ENCODE results near the gene ITPR2.
A peak's percentile ranks its signal among the peaks of the same experiment; 100 is the strongest.
"Not testable (repeated sequence)": the region's sequence is repeated elsewhere in the genome, so short reads cannot be mapped to it uniquely, and the experiment has no call there.

ITPR2 gene

DNA sequence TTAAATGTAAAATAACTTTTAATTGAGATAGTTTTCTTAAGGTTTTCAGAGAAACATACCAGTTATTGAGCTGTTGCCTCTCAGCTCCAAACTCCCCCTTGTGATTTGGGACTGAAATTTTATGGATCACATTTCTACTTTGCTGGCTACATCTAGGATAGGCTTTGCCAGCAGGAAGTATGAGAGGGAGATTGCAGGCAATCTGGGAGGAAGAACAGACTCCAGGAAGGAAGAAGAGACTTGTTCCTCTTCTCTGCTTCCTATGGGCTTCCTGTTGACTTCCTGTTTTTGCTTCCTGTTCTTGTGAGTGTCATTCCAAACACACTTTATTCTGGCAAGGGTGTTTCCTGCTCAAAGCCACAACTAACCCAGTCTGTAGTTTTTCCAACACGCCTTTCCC is 312.9 kb downstream of the ITPR2 start:
- H3K4me3 ChIP-seq (ENCODE audit: low read depth, low read length), result no peak overlapping the region
- TF ChIP-seq, protein P1, sequence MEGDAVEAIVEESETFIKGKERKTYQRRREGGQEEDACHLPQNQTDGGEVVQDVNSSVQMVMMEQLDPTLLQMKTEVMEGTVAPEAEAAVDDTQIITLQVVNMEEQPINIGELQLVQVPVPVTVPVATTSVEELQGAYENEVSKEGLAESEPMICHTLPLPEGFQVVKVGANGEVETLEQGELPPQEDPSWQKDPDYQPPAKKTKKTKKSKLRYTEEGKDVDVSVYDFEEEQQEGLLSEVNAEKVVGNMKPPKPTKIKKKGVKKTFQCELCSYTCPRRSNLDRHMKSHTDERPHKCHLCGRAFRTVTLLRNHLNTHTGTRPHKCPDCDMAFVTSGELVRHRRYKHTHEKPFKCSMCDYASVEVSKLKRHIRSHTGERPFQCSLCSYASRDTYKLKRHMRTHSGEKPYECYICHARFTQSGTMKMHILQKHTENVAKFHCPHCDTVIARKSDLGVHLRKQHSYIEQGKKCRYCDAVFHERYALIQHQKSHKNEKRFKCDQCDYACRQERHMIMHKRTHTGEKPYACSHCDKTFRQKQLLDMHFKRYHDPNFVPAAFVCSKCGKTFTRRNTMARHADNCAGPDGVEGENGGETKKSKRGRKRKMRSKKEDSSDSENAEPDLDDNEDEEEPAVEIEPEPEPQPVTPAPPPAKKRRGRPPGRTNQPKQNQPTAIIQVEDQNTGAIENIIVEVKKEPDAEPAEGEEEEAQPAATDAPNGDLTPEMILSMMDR (IDR thresholded peaks at IDR 0.05; ENCODE audit: low read depth, low read length, missing control alignments), result no peak
- DNase-seq (ENCODE audit: low read depth), result no peak

DNA sequence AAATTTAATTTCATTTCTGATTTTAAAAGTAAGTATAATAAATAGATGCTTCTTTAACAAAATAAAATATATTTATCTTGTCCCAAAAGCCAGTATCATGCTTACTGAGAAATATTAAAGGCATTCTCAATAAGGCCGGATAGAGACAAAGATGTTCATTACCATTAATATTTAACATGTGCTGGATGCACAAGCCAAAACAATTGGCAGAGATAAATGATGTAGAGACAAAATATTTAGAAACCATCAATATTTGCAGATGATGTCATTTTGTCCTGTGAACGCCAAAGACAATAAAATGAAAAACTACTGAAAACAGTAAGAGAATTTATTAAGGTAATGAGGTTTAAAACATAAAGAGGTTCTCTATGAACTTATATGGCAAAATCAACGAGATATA is 313.5 kb downstream of the ITPR2 start:
- TF ChIP-seq, protein P1 (IDR thresholded peaks at IDR 0.05; ENCODE audit: low read depth, low read length, missing control alignments), result no peak
- no peak overlapping the region for H3K4me3 ChIP-seq (ENCODE audit: low read depth, low read length)
- no peak for DNase-seq (ENCODE audit: low read depth)

DNA sequence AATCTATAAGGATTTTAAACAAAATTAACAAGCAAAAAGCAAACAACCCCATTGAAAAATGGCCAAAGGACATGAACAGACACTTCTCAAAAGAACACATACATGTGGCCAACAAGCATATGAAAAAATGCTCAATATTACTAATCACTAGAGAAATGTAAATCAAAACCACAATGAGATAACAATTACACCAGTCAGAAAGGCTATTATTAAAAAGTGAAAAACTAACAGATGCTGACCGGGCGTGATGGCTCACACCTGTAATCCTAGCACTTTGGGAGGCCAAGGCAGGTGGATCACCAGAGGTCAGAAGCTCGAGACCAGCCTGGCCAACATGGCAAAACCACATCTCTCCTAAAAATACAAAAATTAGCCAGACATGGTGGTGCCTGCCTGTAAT is 315.7 kb downstream of the ITPR2 start:
- DNase-seq (ENCODE audit: low read depth), result peak; percentile 16
- not testable (repeated sequence) for H3K4me3 ChIP-seq (ENCODE audit: low read depth, low read length)

DNA sequence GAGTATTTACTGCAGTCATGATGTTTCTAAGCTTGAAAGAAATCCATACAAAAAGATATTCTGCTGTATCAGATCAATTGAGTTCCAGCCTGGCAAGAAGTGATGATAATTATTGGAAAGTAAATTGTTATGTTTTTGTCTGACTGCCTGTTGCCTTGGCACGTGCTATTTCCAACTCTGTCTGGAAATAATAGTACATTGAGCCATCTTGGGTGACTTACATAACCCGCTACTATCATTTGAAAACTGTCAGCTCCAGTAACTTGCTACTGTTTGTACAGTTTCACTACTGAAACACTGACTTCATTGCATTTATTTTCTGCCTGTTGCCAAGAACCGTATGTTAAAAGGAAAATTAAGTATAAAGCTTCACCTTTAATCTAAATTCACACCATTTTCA is 318.6 kb downstream of the ITPR2 start:
- no peak for DNase-seq (ENCODE audit: low read depth)
- TF ChIP-seq, protein P1 (IDR thresholded peaks at IDR 0.05; ENCODE audit: low read depth, low read length, missing control alignments), result no peak
- no peak overlapping the region for H3K4me3 ChIP-seq (ENCODE audit: low read depth, low read length)

DNA sequence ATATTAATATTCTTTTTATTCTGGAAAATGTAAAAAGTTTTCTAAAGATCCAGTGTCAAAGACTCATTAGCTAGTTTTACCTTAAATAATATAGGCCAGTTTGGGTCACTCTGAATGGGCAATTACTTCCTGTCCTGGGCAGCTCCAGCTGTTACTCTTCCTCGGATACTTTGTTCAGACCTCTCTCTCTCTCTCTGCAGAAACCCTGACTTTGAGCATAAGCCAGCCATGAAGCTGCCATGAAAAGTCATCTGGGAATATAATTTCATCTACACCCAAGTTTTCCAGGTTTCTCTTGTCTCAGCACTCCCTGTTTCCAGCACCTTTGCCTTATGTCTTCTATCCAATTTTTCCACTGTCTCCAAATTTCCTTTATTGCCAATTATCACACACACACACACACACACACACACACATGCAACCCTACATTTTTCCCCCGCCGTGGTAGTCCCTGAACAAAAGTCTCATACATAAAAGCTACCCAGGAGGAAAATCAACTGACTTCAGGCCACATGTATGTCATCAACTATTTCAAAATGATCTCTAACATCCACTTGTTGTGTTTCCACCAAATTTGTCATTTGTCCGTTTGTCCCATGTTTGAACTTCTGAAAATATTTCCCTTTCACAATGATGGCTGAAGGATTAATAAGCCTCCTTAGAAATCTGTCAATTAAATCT is 319.5 kb downstream of the ITPR2 start:
- TF ChIP-seq, protein P1 (IDR thresholded peaks at IDR 0.05; ENCODE audit: low read depth, low read length, missing control alignments), result no peak
- DNase-seq (ENCODE audit: low read depth), result no peak
- H3K4me3 ChIP-seq (ENCODE audit: low read depth, low read length), result no peak overlapping the region

DNA sequence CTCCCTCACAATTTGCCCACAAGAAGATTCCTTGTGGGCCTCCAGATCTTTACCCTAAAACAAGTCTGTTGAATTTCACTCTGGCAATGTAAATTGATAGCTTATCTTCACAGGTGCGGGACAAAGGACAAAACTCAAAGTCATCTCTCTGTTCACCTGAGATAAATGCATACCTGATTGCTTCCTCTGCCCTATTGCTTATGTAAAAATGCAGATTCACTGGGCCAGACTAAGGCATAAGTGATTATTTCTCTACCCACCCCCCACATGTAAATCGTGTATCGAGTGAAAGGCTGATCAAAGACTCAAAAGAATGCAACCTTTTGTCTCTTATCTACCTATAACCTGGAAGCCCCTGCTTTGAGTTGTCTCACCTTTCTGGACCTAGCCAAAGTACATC is 320.8 kb downstream of the ITPR2 start:
- TF ChIP-seq, protein P1 (IDR thresholded peaks at IDR 0.05; ENCODE audit: low read depth, low read length, missing control alignments), result no peak
- DNase-seq (ENCODE audit: low read depth), result no peak
- no peak overlapping the region for H3K4me3 ChIP-seq (ENCODE audit: low read depth, low read length)

DNA sequence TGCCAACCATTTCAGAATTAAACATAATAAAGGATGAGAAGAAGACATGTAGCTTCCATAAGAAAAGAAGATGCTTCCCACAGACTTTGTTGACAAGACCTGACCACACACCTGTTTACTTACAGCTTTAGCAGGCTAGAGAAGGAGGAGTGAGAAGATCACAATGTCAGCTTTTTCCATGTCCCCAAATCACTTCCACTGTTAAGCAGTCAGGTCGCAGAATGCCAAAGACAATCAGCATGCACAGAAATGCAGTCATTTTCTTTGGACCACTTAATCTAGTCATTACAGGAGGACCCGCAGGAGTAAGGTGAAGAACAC is 322.7 kb downstream of the ITPR2 start:
- H3K4me3 ChIP-seq (ENCODE audit: low read depth, low read length), result no peak overlapping the region
- no peak for DNase-seq (ENCODE audit: low read depth)

More for the DNA sequence above, 322.7 kb downstream of the ITPR2 start:
- TF ChIP-seq, protein P1 (IDR thresholded peaks at IDR 0.05; ENCODE audit: low read depth, low read length, missing control alignments), result no peak
